SK-N-SH (cell line): ENCODE data around the gene DMRT3.

ENCODE experiments used
- CTCF ChIP-seq: fragments of 200-600 bp; sonication (generic); IDR thresholded peaks from 2 replicates; pipeline ENCODE4 v1.6.1; 2017; ENCODE audit warnings: antibody characterized with exemption, mild to moderate bottlenecking, moderate library complexity
- EZH2phosphoT487 ChIP-seq: fragments of 200-600 bp; sonication (generic); IDR thresholded peaks from 2 replicates; pipeline ENCODE4 v1.6.1; 2017; ENCODE audit warnings: low read depth, mixed run types, mild to moderate bottlenecking, antibody characterized with exemption, moderate library complexity, borderline replicate concordance
- FOSL2 ChIP-seq: IDR thresholded peaks from 2 replicates; pipeline ENCODE4 v1.4.0; 2012; ENCODE audit warnings: low read depth, mild to moderate bottlenecking, moderate library complexity, borderline replicate concordance
- IRF3 ChIP-seq: fragments of 150-350 bp; IDR thresholded peaks from 2 replicates; pipeline ENCODE4 v1.6.1; 2016; ENCODE audit warnings: mild to moderate bottlenecking, low read depth, low read length
- JUND ChIP-seq: IDR thresholded peaks from 2 replicates; pipeline ENCODE4 v1.4.0; 2012
- NFIC ChIP-seq: IDR thresholded peaks from 2 replicates; pipeline ENCODE4 v1.4.0; 2012; ENCODE audit warnings: borderline replicate concordance
- POLR2AphosphoS5 ChIP-seq: IDR thresholded peaks from 2 replicates; pipeline ENCODE4 v1.6.1; 2012; ENCODE audit warnings: low read depth, low read length
- RCOR1 ChIP-seq: fragments of 150-350 bp; IDR thresholded peaks from 2 replicates; pipeline ENCODE4 v1.6.1; 2017; ENCODE audit warnings: antibody characterized with exemption, low read length
- REST ChIP-seq: IDR thresholded peaks from 2 replicates; pipeline ENCODE4 v1.6.1; 2012; ENCODE audit warnings: mild to moderate bottlenecking, low read depth, low read length, moderate library complexity
- RFX5 ChIP-seq: IDR thresholded peaks from 2 replicates; pipeline ENCODE4 v1.6.1; 2012; ENCODE audit warnings: mild to moderate bottlenecking, improper control_type of control experiment, low read length
- USF2 ChIP-seq: fragments of 150-350 bp; IDR thresholded peaks from 2 replicates; pipeline ENCODE4 v1.6.1; 2017; ENCODE audit warnings: antibody characterized with exemption, low read length, low read depth, borderline replicate concordance
- YY1 ChIP-seq: IDR thresholded peaks from 2 replicates; pipeline ENCODE4 v1.4.0; 2012; ENCODE audit warnings: low read depth, mild to moderate bottlenecking

- TF ChIP-seq EZH2phosphoT487 (no peak), CTCF (no peak), JUND (no peak), FOSL2 (no peak), IRF3 (no peak), RFX5 (no peak), REST (no peak), POLR2AphosphoS5 (no peak), YY1 (no peak), RCOR1 (no peak), NFIC (no peak), USF2 (no peak)
Observed at GRCh38 chr9:1007312-1007711, 30.9 kb downstream of the DMRT3 start.
